Body of pancreas (tissue), 4 donors: ENCODE measurements around the gene EGFLAM. TPM values are rescaled to one million over a fixed set of nuclear protein-coding genes. Genes with fewer than 3 reads are reported as not detected.

ENCODE experiments used
- ATAC-seq: fragments of 150-250 bp; one replicate; pipeline ENCODE4 v1.9.1; 2016
- DNase-seq, 4 donors: peaks; one replicate each; pipeline ENCODE4 v3.0.0-alpha.2; 2019
- H3K27ac ChIP-seq, 4 donors: fragments of 200-600 bp; sonication (generic); 1 replicate in 3 of 4; 2 replicates in 1 of 4; pipeline versions ENCODE4 v1.5.1 to v1.6.1; 2016 to 2019; ENCODE audit warnings: mild to moderate bottlenecking in 1 of 4, mixed read lengths in 1 of 4, moderate library complexity in 1 of 4
- H3K27me3 ChIP-seq, 2 donors: fragments of 200-600 bp; sonication (generic); one replicate each; pipeline ENCODE4 v1.6.0; 2016; ENCODE audit warnings: mild to moderate bottlenecking in 1 of 2
- H3K36me3 ChIP-seq, 2 donors: fragments of 200-600 bp; sonication (generic); replicated peaks in 1 of 2; 2 replicates each; pipeline ENCODE4 v1.5.1; 2016; ENCODE audit warnings: low read depth in 2 of 2; ENCODE audit not compliant: insufficient read depth in 1 of 2
- H3K4me1 ChIP-seq: fragments of 200-600 bp; sonication (generic); one replicate; pipeline ENCODE4 v1.6.0; 2016
- H3K4me3 ChIP-seq, 2 donors: fragments of 200-600 bp; sonication (generic); 1 replicate in 1 of 2; 2 replicates in 1 of 2; pipeline ENCODE4 v1.5.1; 2016 to 2019
- H3K9me3 ChIP-seq, 3 donors: fragments of 200-600 bp; sonication (generic); 1 replicate in 2 of 3; 2 replicates in 1 of 3; pipeline ENCODE4 v1.5.1; 2016
- CTCF ChIP-seq, 7 experiments: fragments of 450-650 bp in 4 of 7; fragments of 200-600 bp in 3 of 7; sonication (generic) in 3 of 7; IDR thresholded peaks; one replicate each; pipeline ENCODE4 v1.5.1; 2016 to 2019; ENCODE audit warnings: antibody characterized with exemption in 7 of 7
- POLR2A ChIP-seq, 3 donors: fragments of 450-650 bp; IDR thresholded peaks; one replicate each; pipeline ENCODE4 v1.6.1; 2016; ENCODE audit warnings: antibody characterized with exemption in 3 of 3, mild to moderate bottlenecking in 2 of 3
- WGBS, 2 donors: methylation state at CpG; one replicate each; pipeline ENCODE4 v1.1.5; 2017; 5-methylcytosine and 5-hydroxymethylcytosine counted together
- intact Hi-C: fragments of 100-400 bp; cut with DNase I; formaldehyde crosslinking; loops from one replicate; pipeline ENCODE4 v1.15.1; 2023
- total RNA-seq, 2 donors: library from RNA; depleted of rRNA; stranded (reverse); fragments of >200 nt; gene quantifications; one replicate each; pipeline ENCODE4 v1.1.0, GENCODE V29; 2016

The EGFLAM gene
- total RNA-seq, 2 donors from 2014 or later, result 0.26 to 4.6 TPM

GRCh38 chr5:38369692-38370091 is 111.3 kb downstream of the EGFLAM start:
- Histone ChIP-seq H3K36me3 (no peaks in the 10 kb centered on the region), H3K9me3 (no peaks in the 10 kb centered on the region), H3K4me3 (no peak overlapping the region), H3K27ac (no peak overlapping the region), H3K4me1 (no peaks in the 10 kb centered on the region), H3K27me3 (no peaks in the 10 kb centered on the region)
- 76% methylated on average over 5 of the region's 5 CpGs for WGBS, 2 donors
- TF ChIP-seq POLR2A (IDR thresholded peaks at IDR 0.05) (no peak), CTCF (IDR thresholded peaks at IDR 0.05) (no peak)
- no peak for ATAC-seq
- DNase-seq, result no peak
- intact Hi-C loops, result no loop called here

GRCh38 chr5:38370358-38371100 is 112.2 kb downstream of the EGFLAM start:
- Histone ChIP-seq H3K27ac (no peak overlapping the region), H3K36me3 (no peaks in the 10 kb centered on the region), H3K9me3 (no peaks in the 10 kb centered on the region), H3K4me1 (no peaks in the 10 kb centered on the region), H3K4me3 (no peak overlapping the region), H3K27me3 (no peaks in the 10 kb centered on the region)
- 75 to 79% methylated on average over 11 of the region's 11 CpGs for WGBS, 2 donors
- no peak for DNase-seq
- intact Hi-C loops, result no loop called here
- no peak for ATAC-seq
- TF ChIP-seq POLR2A (IDR thresholded peaks at IDR 0.05), result no peak
- TF ChIP-seq CTCF (IDR thresholded peaks at IDR 0.05), result no peak

GRCh38 chr5:38371596-38371995 is 113.2 kb downstream of the EGFLAM start:
- H3K9me3 ChIP-seq, result no peaks in the 10 kb centered on the region

GRCh38 chr5:38373743-38374142 is 115.4 kb downstream of the EGFLAM start:
- H3K27ac ChIP-seq, result no peak overlapping the region
- WGBS, 2 donors, result 43 to 60% methylated on average over 3 of the region's 3 CpGs
- intact Hi-C loops, result no loop called here
- no peaks in the 10 kb centered on the region for H3K4me1 ChIP-seq
- ATAC-seq (no peak), DNase-seq (no peak)
- no peak for TF ChIP-seq CTCF (IDR thresholded peaks at IDR 0.05)
- no peak for TF ChIP-seq POLR2A (IDR thresholded peaks at IDR 0.05)
- no peaks in the 10 kb centered on the region for H3K9me3 ChIP-seq
- H3K36me3 ChIP-seq, result no peaks in the 10 kb centered on the region
- no peaks in the 10 kb centered on the region for H3K27me3 ChIP-seq
- H3K4me3 ChIP-seq, result no peak overlapping the region

More at GRCh38 chr5:38371596-38371995, 113.2 kb downstream of the EGFLAM start:
- H3K4me3 ChIP-seq, result no peak overlapping the region
- intact Hi-C loops, result no loop called here
- H3K27me3 ChIP-seq, result no peaks in the 10 kb centered on the region
- ATAC-seq (no peak), DNase-seq (no peak)
- no peaks in the 10 kb centered on the region for H3K4me1 ChIP-seq
- no peak for TF ChIP-seq CTCF (IDR thresholded peaks at IDR 0.05)
- no peak for TF ChIP-seq POLR2A (IDR thresholded peaks at IDR 0.05)
- H3K36me3 ChIP-seq, result no peaks in the 10 kb centered on the region
- no peak overlapping the region for H3K27ac ChIP-seq
- 76 to 78% methylated on average over 8 of the region's 8 CpGs for WGBS, 2 donors

- no peaks in the 10 kb centered on the region for H3K9me3 ChIP-seq
- intact Hi-C loops, result no loop called here
- WGBS, 2 donors, result 75 to 79% methylated on average over 1 of the region's 1 CpG
- H3K4me3 ChIP-seq, result no peak overlapping the region
- no peaks in the 10 kb centered on the region for H3K4me1 ChIP-seq
- H3K27me3 ChIP-seq, result no peaks in the 10 kb centered on the region
- TF ChIP-seq POLR2A (IDR thresholded peaks at IDR 0.05) (no peak), CTCF (IDR thresholded peaks at IDR 0.05) (no peak)
- ATAC-seq, result no peak
- DNase-seq, result no peak
- no peak overlapping the region for H3K27ac ChIP-seq
- H3K36me3 ChIP-seq, result no peaks in the 10 kb centered on the region
Observed at GRCh38 chr5:38375423-38375822, 117.1 kb downstream of the EGFLAM start.
